PC-9 (cell line): Measurements from ENCODE around the gene CDK18. TPM values are rescaled to one million over a fixed set of nuclear protein-coding genes. Genes with fewer than 3 reads are reported as not detected.

Experiments
- BruUV-seq: library from RNA; stranded (reverse); fragments of 400-500 nt; replicated peaks from 2 replicates; lab custom pipeline; 2021; lab: Mats Ljungman, UMichigan
- CTCF ChIA-PET: fragments of 300-600 bp; sonication (Branson Sonifier 250); formaldehyde crosslinking; loops from one replicate; lab custom pipeline; 2022; ENCODE audit warnings: antibody characterized with exemption; lab: Charles Lee
- POLR2A ChIA-PET: fragments of 300-600 bp; sonication (Branson Sonifier 250); formaldehyde crosslinking; loops from one replicate; lab custom pipeline; 2022; ENCODE audit warnings: antibody characterized with exemption; ENCODE audit not compliant: unreplicated experiment; lab: Charles Lee
- DNase-seq, 2 experiments: peaks; one replicate each; pipeline versions ENCODE4 v3.0.0 to v3.0.0-alpha.2; 2015 to 2022; ENCODE audit warnings: mixed read lengths in 1 of 2
- H2AFZ ChIP-seq: fragments of 200-600 bp; sonication (generic); 2 replicates; pipeline ENCODE4 v1.8.1; 2017; ENCODE audit warnings: antibody characterized with exemption
- H3F3A ChIP-seq: fragments of 200-600 bp; sonication (generic); 2 replicates; pipeline ENCODE4 v1.8.1; 2017; ENCODE audit warnings: antibody characterized with exemption, mild to moderate bottlenecking, low read depth; ENCODE audit not compliant: insufficient read depth
- H3K27ac ChIP-seq: fragments of 200-600 bp; sonication (generic); 2 replicates; pipeline ENCODE4 v1.6.1; 2016; ENCODE audit warnings: mixed run types
- H3K27me3 ChIP-seq: fragments of 200-600 bp; sonication (generic); 2 replicates; pipeline ENCODE4 v1.6.1; 2016; ENCODE audit warnings: low read depth, mixed run types; ENCODE audit not compliant: insufficient read depth
- H3K36me3 ChIP-seq: fragments of 200-600 bp; sonication (generic); 2 replicates; pipeline ENCODE4 v1.6.1; 2016; ENCODE audit warnings: low read depth, mixed run types
- H3K4me1 ChIP-seq: fragments of 200-600 bp; sonication (generic); replicated peaks from 2 replicates; pipeline ENCODE4 v1.6.1; 2016; ENCODE audit warnings: mixed run types; ENCODE audit not compliant: insufficient read depth
- H3K4me2 ChIP-seq: fragments of 200-600 bp; sonication (generic); 2 replicates; pipeline ENCODE4 v1.6.1; 2017; ENCODE audit warnings: mixed run types
- H3K4me3 ChIP-seq: fragments of 200-600 bp; sonication (generic); 2 replicates; pipeline ENCODE4 v1.6.1; 2016; ENCODE audit warnings: mixed run types
- H3K79me2 ChIP-seq: fragments of 200-600 bp; sonication (generic); 2 replicates; pipeline ENCODE4 v1.6.1; 2017; ENCODE audit warnings: low read depth, mixed run types
- H3K9me2 ChIP-seq: fragments of 200-600 bp; sonication (generic); 2 replicates; pipeline ENCODE4 v1.8.1; 2017; ENCODE audit warnings: mild to moderate bottlenecking; ENCODE audit not compliant: insufficient read depth
- H3K9me3 ChIP-seq: fragments of 200-600 bp; sonication (generic); 2 replicates; pipeline ENCODE4 v1.8.1; 2016; ENCODE audit warnings: low read depth; ENCODE audit not compliant: insufficient read depth
- H4K20me1 ChIP-seq: fragments of 200-600 bp; sonication (generic); 2 replicates; pipeline ENCODE4 v1.8.1; 2017; ENCODE audit not compliant: insufficient read depth
- CTCF ChIP-seq: fragments of 200-600 bp; sonication (generic); conservative IDR thresholded peaks from 2 replicates; pipeline ENCODE4 v1.6.1; 2017; ENCODE audit warnings: mixed run types, antibody characterized with exemption, mild to moderate bottlenecking, moderate library complexity
- EZH2 ChIP-seq: fragments of 200-600 bp; sonication (generic); IDR thresholded peaks from 2 replicates; pipeline ENCODE4 v1.8.0; 2017; ENCODE audit warnings: antibody characterized with exemption, low read depth
- intact Hi-C: fragments of 100-400 bp; cut with micrococcal nuclease; formaldehyde crosslinking; loops from one replicate; pipeline ENCODE4 v1.10.0; 2022; ENCODE audit not compliant: unreplicated experiment
- total RNA-seq: library from RNA; stranded (reverse); gene quantifications from 2 replicates; pipeline ENCODE4 v1.2.3, GENCODE V29; 2021

The CDK18 gene
- total RNA-seq, 1 experiment from 2014 or later: 35.3 TPM

DNA sequence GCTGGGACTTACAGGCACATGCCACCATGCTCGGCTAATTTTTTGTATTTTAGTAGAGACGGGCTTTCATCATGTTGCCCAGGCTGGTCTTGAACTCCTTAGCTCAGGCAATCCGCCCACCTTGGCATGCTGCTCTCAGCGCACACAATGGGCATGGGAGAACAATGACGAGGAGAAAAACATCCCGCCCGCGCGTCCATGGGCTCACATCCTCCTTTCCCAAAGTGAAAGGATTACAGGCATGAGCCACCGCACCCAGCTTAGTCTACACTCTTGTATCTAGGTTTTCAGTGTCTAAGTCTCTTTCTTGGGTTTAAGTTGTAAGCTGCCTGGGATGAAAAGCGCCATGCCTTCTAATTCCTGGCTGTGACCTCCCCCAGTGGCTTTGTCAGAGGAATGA is 37.9 kb downstream of the CDK18 start:
- intact Hi-C loops: no loop called here

DNA sequence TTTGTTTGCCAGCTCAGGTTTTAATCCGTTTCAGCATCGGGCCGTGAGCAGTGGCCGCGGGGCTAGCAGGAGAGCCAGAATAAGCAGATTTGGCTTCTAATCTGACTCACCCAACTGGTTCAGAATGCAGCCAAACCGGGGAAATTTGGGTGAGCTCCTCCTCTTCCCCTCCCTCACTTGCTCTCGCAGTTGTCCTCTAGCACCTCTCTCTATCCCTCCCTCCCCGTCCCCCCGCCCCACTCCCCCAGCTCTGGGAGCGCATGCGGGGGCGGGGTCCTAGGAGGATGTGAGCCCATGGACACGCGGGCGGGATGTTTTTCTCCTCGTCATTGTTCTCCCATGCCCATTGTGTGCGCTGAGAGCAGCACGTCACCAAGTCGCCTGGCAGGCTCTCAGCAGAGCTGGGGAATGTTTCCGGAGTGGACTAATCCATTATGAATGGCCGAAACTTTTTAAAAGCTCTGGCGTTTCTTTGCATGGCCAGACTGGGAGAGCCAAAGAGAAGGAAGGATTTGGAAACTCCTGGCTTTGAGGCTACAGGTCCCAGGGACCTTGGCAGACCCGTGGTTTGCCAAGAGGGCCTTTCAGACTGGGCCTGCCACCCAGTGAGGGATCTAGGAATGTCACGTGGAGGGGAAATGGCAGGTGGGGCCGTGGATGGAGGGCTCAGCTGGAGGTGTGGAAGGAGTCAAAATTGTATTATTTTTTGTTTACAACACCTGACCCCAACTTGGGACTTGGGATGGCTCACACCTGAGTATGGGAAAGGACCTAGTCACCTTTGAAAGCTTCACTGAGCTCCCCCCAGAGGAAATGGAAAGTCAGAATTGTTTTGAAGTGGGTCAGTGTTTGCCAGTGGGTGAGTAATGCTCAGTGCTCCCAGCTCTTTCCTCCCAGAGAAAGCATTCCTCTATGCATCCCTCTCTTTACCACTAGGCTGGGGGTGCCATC is 39.2 kb downstream of the CDK18 start:
- no peaks in the 10 kb centered on the region for H3K9me3 ChIP-seq
- H3K36me3 ChIP-seq: no peaks in the 10 kb centered on the region
- TF ChIP-seq EZH2 (no peak), CTCF (0 out of 2 replicates have a peak, but pooled peaks have one; percentile 20)
- no peaks in the 10 kb centered on the region for H3K27me3 ChIP-seq
- H2AFZ ChIP-seq: peak overlapping the region; percentile 66; the same call in 1 of the 2 replicates
- peak overlapping the region; percentile 97 for H3K4me2 ChIP-seq
- H3K27ac ChIP-seq: peak overlapping the region; percentile 100
- peak; percentile 93 to 95 for DNase-seq
- peak overlapping the region; percentile 53 for H3K4me3 ChIP-seq
- intact Hi-C loops: loop anchor here (1.0 kb wide), 1 partner anchor 36 kb away; no protein-coding TSS in a partner anchor
- H4K20me1 ChIP-seq: no peaks in the 10 kb centered on the region
- ChIA-PET CTCF (interaction anchor here (0.6 to 0.9 kb wide), 4 partner anchors 36 to 89 kb away, joined by 3 read pairs; no protein-coding TSS in a partner anchor), POLR2A (interaction anchor here (0.5 to 0.9 kb wide), 5 partner anchors 88 to 1607 kb away, joined by 4 to 23 read pairs (median 10); no protein-coding TSS in a partner anchor)
- H3K9me2 ChIP-seq: no peaks in the 10 kb centered on the region
- no peaks in the 10 kb centered on the region for H3K79me2 ChIP-seq
- no TSS peak for BruUV-seq
- H3K4me1 ChIP-seq: peaks cover 36% of the 10 kb centered on the region
- H3F3A ChIP-seq: peaks cover 31% of the 10 kb centered on the region

More for the DNA sequence above, 37.9 kb downstream of the CDK18 start:
- Histone ChIP-seq H3K27me3 (no peaks in the 10 kb centered on the region), H2AFZ (no peak overlapping the region), H4K20me1 (no peaks in the 10 kb centered on the region), H3K4me2 (peak overlapping the region; percentile 97), H3K4me3 (no peak overlapping the region), H3K9me3 (no peaks in the 10 kb centered on the region), H3K4me1 (peaks cover 49% of the 10 kb centered on the region), H3K79me2 (no peaks in the 10 kb centered on the region), H3K9me2 (no peaks in the 10 kb centered on the region), H3K36me3 (no peaks in the 10 kb centered on the region), H3F3A (peaks cover 44% of the 10 kb centered on the region), H3K27ac (peak overlapping the region; percentile 100)
- CTCF ChIA-PET: no interaction called here
- no peak for DNase-seq
- TF ChIP-seq EZH2: no peak
- no peak for TF ChIP-seq CTCF
- BruUV-seq: no TSS peak
- POLR2A ChIA-PET: no interaction called here

GRCh38 chr1:205545001-205545919 is 40.8 kb downstream of the CDK18 start:
- Histone ChIP-seq H3K4me3 (no peak overlapping the region), H2AFZ (no peak overlapping the region), H3K9me3 (no peaks in the 10 kb centered on the region), H3K4me1 (peaks cover 28% of the 10 kb centered on the region), H4K20me1 (no peaks in the 10 kb centered on the region), H3K9me2 (no peaks in the 10 kb centered on the region), H3K4me2 (no peak overlapping the region), H3K27me3 (no peaks in the 10 kb centered on the region), H3K36me3 (no peaks in the 10 kb centered on the region), H3F3A (peaks cover 24% of the 10 kb centered on the region), H3K27ac (peak overlapping the region; percentile 100; the same call in 1 of the 2 replicates), H3K79me2 (no peaks in the 10 kb centered on the region)
- no peak for DNase-seq
- TF ChIP-seq EZH2 (no peak), CTCF (no peak)
- no TSS peak for BruUV-seq
- CTCF ChIA-PET: no interaction called here
- POLR2A ChIA-PET: no interaction called here
- intact Hi-C loops: no loop called here
